Measurements from ENCODE around the gene MS4A3. TPM values are rescaled to one million over a fixed set of nuclear protein-coding genes. Genes with fewer than 3 reads are reported as not detected.
"Not testable (repeated sequence)": the region's sequence is repeated elsewhere in the genome, so short reads cannot be mapped to it uniquely, and the experiment has no call there.

Gene MS4A3
- total RNA-seq, 1 donor, result 0.31 TPM

GRCh38 chr11:60077981-60078380 lies 21.5 kb downstream of the MS4A3 start:
- H3K27me3 ChIP-seq (ENCODE audit: insufficient read depth, low read length), result no peaks in the 10 kb centered on the region
- no peaks in the 10 kb centered on the region for H3K9me3 ChIP-seq (ENCODE audit: low read depth, low read length)
- H3K4me3 ChIP-seq (ENCODE audit: low read length), result no peak overlapping the region
- peaks cover 7% of the 10 kb centered on the region for H3K4me1 ChIP-seq (ENCODE audit: insufficient read depth, low read length)

GRCh38 chr11:60078745-60079144 lies 22.3 kb downstream of the MS4A3 start:
- H3K4me3 ChIP-seq (ENCODE audit: low read length), result no peak overlapping the region
- no peaks in the 10 kb centered on the region for H3K9me3 ChIP-seq (ENCODE audit: low read depth, low read length)
- no peaks in the 10 kb centered on the region for H3K27me3 ChIP-seq (ENCODE audit: insufficient read depth, low read length)
- H3K4me1 ChIP-seq (ENCODE audit: insufficient read depth, low read length), result peaks cover 7% of the 10 kb centered on the region

GRCh38 chr11:60080535-60080934 lies 24.1 kb downstream of the MS4A3 start:
- no peak overlapping the region for H3K4me3 ChIP-seq (ENCODE audit: low read length)
- no peaks in the 10 kb centered on the region for H3K9me3 ChIP-seq (ENCODE audit: low read depth, low read length)
- H3K27me3 ChIP-seq (ENCODE audit: insufficient read depth, low read length), result no peaks in the 10 kb centered on the region
- peaks cover 7% of the 10 kb centered on the region for H3K4me1 ChIP-seq (ENCODE audit: insufficient read depth, low read length)

- no peaks in the 10 kb centered on the region for H3K4me1 ChIP-seq (ENCODE audit: insufficient read depth, low read length)
- H3K4me3 ChIP-seq (ENCODE audit: low read length), result no peak overlapping the region
- no peaks in the 10 kb centered on the region for H3K9me3 ChIP-seq (ENCODE audit: low read depth, low read length)
- H3K27me3 ChIP-seq (ENCODE audit: insufficient read depth, low read length), result no peaks in the 10 kb centered on the region
These were observed 28.3 kb downstream of the MS4A3 start for GRCh38 chr11:60084631-60085273.

GRCh38 chr11:60085909-60086308 lies 29.4 kb downstream of the MS4A3 start:
- H3K9me3 ChIP-seq (ENCODE audit: low read depth, low read length), result no peaks in the 10 kb centered on the region
- no peak overlapping the region for H3K4me3 ChIP-seq (ENCODE audit: low read length)
- no peaks in the 10 kb centered on the region for H3K27me3 ChIP-seq (ENCODE audit: insufficient read depth, low read length)
- no peaks in the 10 kb centered on the region for H3K4me1 ChIP-seq (ENCODE audit: insufficient read depth, low read length)

GRCh38 chr11:60087239-60087638 lies 30.8 kb downstream of the MS4A3 start:
- no peak overlapping the region for H3K4me3 ChIP-seq (ENCODE audit: low read length)
- no peaks in the 10 kb centered on the region for H3K9me3 ChIP-seq (ENCODE audit: low read depth, low read length)
- H3K4me1 ChIP-seq (ENCODE audit: insufficient read depth, low read length), result no peaks in the 10 kb centered on the region

GRCh38 chr11:60088364-60088763 lies 31.9 kb downstream of the MS4A3 start, which contains the start of gene MS4A2:
TSS of gene MS4A2 (plus strand) at chr11:60088664. CDS start at chr11:60088766, 102 bp downstream.
- no peaks in the 10 kb centered on the region for H3K9me3 ChIP-seq (ENCODE audit: low read depth, low read length)
- no peaks in the 10 kb centered on the region for H3K4me1 ChIP-seq (ENCODE audit: insufficient read depth, low read length)
- no peak within 1 kb of the TSS for H3K4me3 ChIP-seq (ENCODE audit: low read length)
- no peaks in the 10 kb centered on the region for H3K27me3 ChIP-seq (ENCODE audit: insufficient read depth, low read length)

More at GRCh38 chr11:60087239-60087638, 30.8 kb downstream of the MS4A3 start:
- no peaks in the 10 kb centered on the region for H3K27me3 ChIP-seq (ENCODE audit: insufficient read depth, low read length)

GRCh38 chr11:60095477-60096120 lies 39.1 kb downstream of the MS4A3 start:
- H3K4me1 ChIP-seq (ENCODE audit: insufficient read depth, low read length), result no peaks in the 10 kb centered on the region

GRCh38 chr11:60097189-60097588 lies 40.7 kb downstream of the MS4A3 start:
- Histone ChIP-seq H3K9me3 (ENCODE audit: low read depth, low read length) (no peaks in the 10 kb centered on the region), H3K27me3 (ENCODE audit: insufficient read depth, low read length) (no peaks in the 10 kb centered on the region), H3K4me1 (ENCODE audit: insufficient read depth, low read length) (peaks cover 6% of the 10 kb centered on the region), H3K4me3 (ENCODE audit: low read length) (no peak overlapping the region)

More at GRCh38 chr11:60095477-60096120, 39.1 kb downstream of the MS4A3 start:
- Histone ChIP-seq H3K4me3 (ENCODE audit: low read length) (no peak overlapping the region), H3K9me3 (ENCODE audit: low read depth, low read length) (no peaks in the 10 kb centered on the region), H3K27me3 (ENCODE audit: insufficient read depth, low read length) (no peaks in the 10 kb centered on the region)

GRCh38 chr11:60098508-60098907 lies 42.0 kb downstream of the MS4A3 start:
- peaks cover 6% of the 10 kb centered on the region for H3K4me1 ChIP-seq (ENCODE audit: insufficient read depth, low read length)
- no peak overlapping the region for H3K4me3 ChIP-seq (ENCODE audit: low read length)
- H3K9me3 ChIP-seq (ENCODE audit: low read depth, low read length), result no peaks in the 10 kb centered on the region
- no peaks in the 10 kb centered on the region for H3K27me3 ChIP-seq (ENCODE audit: insufficient read depth, low read length)

- H3K9me3 ChIP-seq (ENCODE audit: low read depth, low read length), result no peaks in the 10 kb centered on the region
- H3K4me1 ChIP-seq (ENCODE audit: insufficient read depth, low read length), result peaks cover 6% of the 10 kb centered on the region
- no peak overlapping the region for H3K4me3 ChIP-seq (ENCODE audit: low read length)
- no peaks in the 10 kb centered on the region for H3K27me3 ChIP-seq (ENCODE audit: insufficient read depth, low read length)
These were observed 44.1 kb downstream of the MS4A3 start for GRCh38 chr11:60100516-60100915.

GRCh38 chr11:60101368-60101767 lies 44.9 kb downstream of the MS4A3 start:
- not testable (repeated sequence) for H3K27me3 ChIP-seq (ENCODE audit: insufficient read depth, low read length); H3K9me3 ChIP-seq (ENCODE audit: low read depth, low read length); H3K4me3 ChIP-seq (ENCODE audit: low read length); H3K4me1 ChIP-seq (ENCODE audit: insufficient read depth, low read length)

- H3K4me1 ChIP-seq (ENCODE audit: insufficient read depth, low read length); H3K4me3 ChIP-seq (ENCODE audit: low read length); H3K9me3 ChIP-seq (ENCODE audit: low read depth, low read length); H3K27me3 ChIP-seq (ENCODE audit: insufficient read depth, low read length): not testable (repeated sequence)
These were observed 48.1 kb downstream of the MS4A3 start for GRCh38 chr11:60104471-60105115.

GRCh38 chr11:60108631-60109030 lies 52.2 kb downstream of the MS4A3 start:
- H3K9me3 ChIP-seq (ENCODE audit: low read depth, low read length); H3K4me1 ChIP-seq (ENCODE audit: insufficient read depth, low read length); H3K4me3 ChIP-seq (ENCODE audit: low read length); H3K27me3 ChIP-seq (ENCODE audit: insufficient read depth, low read length): not testable (repeated sequence)

GRCh38 chr11:60111793-60112192 lies 55.3 kb downstream of the MS4A3 start:
- no peaks in the 10 kb centered on the region for H3K9me3 ChIP-seq (ENCODE audit: low read depth, low read length)
- H3K4me3 ChIP-seq (ENCODE audit: low read length), result no peak overlapping the region
- no peaks in the 10 kb centered on the region for H3K27me3 ChIP-seq (ENCODE audit: insufficient read depth, low read length)
- H3K4me1 ChIP-seq (ENCODE audit: insufficient read depth, low read length), result no peaks in the 10 kb centered on the region
